SU-DHL-6 (cell line): ENCODE results near the gene DND1.
"Not testable (repeated sequence)": the region's sequence is repeated elsewhere in the genome, so short reads cannot be mapped to it uniquely, and the experiment has no call there.

Experiments
- H2AFZ ChIP-seq: fragments of 200-600 bp; sonication (generic); 2 replicates; pipeline ENCODE4 v1.6.1; 2014; ENCODE audit warnings: low read depth, mild to moderate bottlenecking, moderate library complexity, mixed read lengths, antibody characterized with exemption, low read length; ENCODE audit not compliant: severe bottlenecking
- H3F3A ChIP-seq: fragments of 200-600 bp; shearing (Covaris generic); 2 replicates; pipeline ENCODE4 v1.6.0; 2016; ENCODE audit warnings: antibody characterized with exemption, mild to moderate bottlenecking; ENCODE audit not compliant: insufficient read depth
- H3K27ac ChIP-seq: fragments of 200-600 bp; sonication (generic); 2 replicates; pipeline ENCODE4 v1.5.1; 2016; ENCODE audit warnings: low read depth, mild to moderate bottlenecking, low read length, moderate library complexity, mixed read lengths
- H3K27me3 ChIP-seq: fragments of 200-600 bp; sonication (generic), shearing (Covaris generic); 2 replicates; pipeline ENCODE4 v1.6.0; 2014; ENCODE audit warnings: mild to moderate bottlenecking, low read length
- H3K36me3 ChIP-seq: fragments of 200-600 bp; sonication (generic); 2 replicates; pipeline ENCODE4 v1.6.1; 2014; ENCODE audit warnings: mild to moderate bottlenecking, low read length, mixed read lengths
- H3K4me2 ChIP-seq: fragments of 300-600, 200-600 bp; shearing (Covaris generic), sonication (generic); 2 replicates; pipeline ENCODE4 v1.6.0; 2014; ENCODE audit warnings: low read length, low read depth, mild to moderate bottlenecking; ENCODE audit not compliant: poor library complexity, severe bottlenecking
- H3K4me3 ChIP-seq: fragments of 200-600 bp; sonication (generic); 2 replicates; pipeline ENCODE4 v1.5.1; 2014; ENCODE audit warnings: antibody characterized with exemption, low read length, mild to moderate bottlenecking, mixed read lengths; ENCODE audit not compliant: insufficient read depth, poor library complexity, severe bottlenecking
- H3K79me2 ChIP-seq: fragments of 200-600 bp; sonication (generic); 2 replicates; pipeline ENCODE4 v1.6.1; 2014; ENCODE audit warnings: mild to moderate bottlenecking, low read length, moderate library complexity; ENCODE audit not compliant: insufficient read depth
- H3K9ac ChIP-seq: fragments of 200-600 bp; sonication (generic); 2 replicates; pipeline ENCODE4 v1.7.0; 2014; ENCODE audit warnings: mild to moderate bottlenecking, low read length
- H3K9me2 ChIP-seq: fragments of 200-600 bp; sonication (generic); replicated peaks from 2 replicates; pipeline ENCODE4 v1.6.1; 2014; ENCODE audit warnings: low read length; ENCODE audit not compliant: insufficient read depth
- H3K9me3 ChIP-seq: fragments of 200-600 bp; sonication (generic); 2 replicates; pipeline ENCODE4 v1.6.1; 2014; ENCODE audit warnings: low read length, mixed read lengths; ENCODE audit not compliant: insufficient read depth
- H4K20me1 ChIP-seq: fragments of 200-600 bp; sonication (generic); 2 replicates; pipeline ENCODE4 v1.6.1; 2014; ENCODE audit warnings: low read depth, mild to moderate bottlenecking, antibody characterized with exemption, low read length, moderate library complexity, mixed read lengths
- CTCF ChIP-seq: fragments of 200-600 bp; sonication (generic); IDR thresholded peaks from one replicate; pipeline ENCODE4 v1.5.1; 2017; ENCODE audit warnings: antibody characterized with exemption, mild to moderate bottlenecking, low read length, moderate library complexity; ENCODE audit not compliant: insufficient read depth, poor library complexity, severe bottlenecking
- EZH2phosphoT487 ChIP-seq: fragments of 200-600 bp; sonication (generic), shearing (Covaris generic); conservative IDR thresholded peaks from 2 replicates; pipeline ENCODE4 v1.6.1; 2018; ENCODE audit warnings: mild to moderate bottlenecking, antibody characterized with exemption, low read length, moderate library complexity, mixed read lengths

The DND1 gene

GRCh38 chr5:140672455-140673186 lies 755 bp downstream of the DND1 start:
- H4K20me1 ChIP-seq = no peaks in the 10 kb centered on the region
- H3F3A ChIP-seq = no peaks in the 10 kb centered on the region
- H3K9me2 ChIP-seq = no peaks in the 10 kb centered on the region
- no peak overlapping the region for H3K4me3 ChIP-seq
- H2AFZ ChIP-seq = no peak overlapping the region
- TF ChIP-seq EZH2phosphoT487 = no peak
- no peak for TF ChIP-seq CTCF
- H3K9ac ChIP-seq = no peak overlapping the region
- peaks cover 1% of the 10 kb centered on the region for H3K79me2 ChIP-seq
- no peak overlapping the region for H3K27ac ChIP-seq
- no peak overlapping the region for H3K4me2 ChIP-seq
- H3K27me3 ChIP-seq = no peaks in the 10 kb centered on the region
- no peaks in the 10 kb centered on the region for H3K36me3 ChIP-seq
- no peaks in the 10 kb centered on the region for H3K9me3 ChIP-seq

- TF ChIP-seq CTCF = no peak
- TF ChIP-seq EZH2phosphoT487 = no peak
- H3K4me2 ChIP-seq = no peak overlapping the region
These were observed 1.8 kb downstream of the DND1 start for GRCh38 chr5:140671472-140672125.

GRCh38 chr5:140671035-140671434 lies 2.3 kb downstream of the DND1 start:
- not testable (repeated sequence) for H3K4me2 ChIP-seq

More at GRCh38 chr5:140671472-140672125, 1.8 kb downstream of the DND1 start:
- no peak overlapping the region for H3K4me3 ChIP-seq
- H3K27ac ChIP-seq = no peak overlapping the region
- H3K9me3 ChIP-seq = no peaks in the 10 kb centered on the region
- 0 out of 2 replicates have a peak, but pooled peaks cover 3% of the 10 kb centered on the region for H3F3A ChIP-seq
- H4K20me1 ChIP-seq = no peaks in the 10 kb centered on the region
- H3K9ac ChIP-seq = no peak overlapping the region
- no peaks in the 10 kb centered on the region for H3K9me2 ChIP-seq
- peaks cover 11% of the 10 kb centered on the region for H3K79me2 ChIP-seq
- no peak overlapping the region for H2AFZ ChIP-seq
- no peaks in the 10 kb centered on the region for H3K36me3 ChIP-seq
- H3K27me3 ChIP-seq = no peaks in the 10 kb centered on the region

More at GRCh38 chr5:140671035-140671434, 2.3 kb downstream of the DND1 start:
- not testable (repeated sequence) for H3K4me3 ChIP-seq, H3K9ac ChIP-seq, H3K9me2 ChIP-seq, H3K9me3 ChIP-seq, H2AFZ ChIP-seq, H3K27ac ChIP-seq, H3K36me3 ChIP-seq, H4K20me1 ChIP-seq, H3K27me3 ChIP-seq, H3F3A ChIP-seq
- peaks cover 17% of the 10 kb centered on the region for H3K79me2 ChIP-seq
